RWPE1 (cell line): ENCODE data around the gene ANXA5.

Source experiments
- CTCF ChIA-PET: fragments of 350-600 bp; sonication (Branson Sonifier 250); formaldehyde crosslinking; extraction: SDS; loops from one replicate; lab custom pipeline; 2021; lab: Yijun Ruan, JAX
- POLR2A ChIA-PET: fragments of 400-600 bp; formaldehyde crosslinking; extraction: SDS; loops from one replicate; lab custom pipeline; 2020; ENCODE audit warnings: antibody characterized with exemption; ENCODE audit not compliant: low non-redundant PET; lab: Yijun Ruan, JAX
- DNase-seq: peaks from one replicate; pipeline ENCODE4 v3.0.0; 2012; ENCODE audit warnings: low spot score
- H3K27ac ChIP-seq: fragments of 450-650 bp; 2 replicates; pipeline ENCODE4 v1.5.1; 2017
- CTCF ChIP-seq: fragments of 450-650 bp; conservative IDR thresholded peaks from 2 replicates; pipeline ENCODE4 v1.5.1; 2017; ENCODE audit warnings: low read depth, mild to moderate bottlenecking

ANXA5 gene

GRCh38 chr4:121650741-121651140 is 46.0 kb downstream of the ANXA5 start:
- ChIA-PET CTCF (no interaction called here), POLR2A (no interaction called here)
- no peak overlapping the region for H3K27ac ChIP-seq
- DNase-seq, result no peak
- TF ChIP-seq CTCF, result no peak

GRCh38 chr4:121648516-121648915 is 48.3 kb downstream of the ANXA5 start:
- TF ChIP-seq CTCF, result no peak

GRCh38 chr4:121642876-121643585 is 53.7 kb downstream of the ANXA5 start:
- CTCF ChIA-PET, result no interaction called here
- TF ChIP-seq CTCF, result no peak
- POLR2A ChIA-PET, result no interaction called here

More at GRCh38 chr4:121648516-121648915, 48.3 kb downstream of the ANXA5 start:
- ChIA-PET CTCF (interaction anchor here (0.8 kb wide), 1 partner anchor 186 kb away, joined by 4 read pairs; no protein-coding TSS in a partner anchor), POLR2A (no interaction called here)
- H3K27ac ChIP-seq, result no peak overlapping the region
- DNase-seq, result no peak

GRCh38 chr4:121642292-121642691 is 54.5 kb downstream of the ANXA5 start:
- no peak for TF ChIP-seq CTCF
- H3K27ac ChIP-seq, result no peak overlapping the region
- POLR2A ChIA-PET, result no interaction called here
- CTCF ChIA-PET, result interaction anchor here (0.5 kb wide), 1 partner anchor 14 kb away, joined by 3 read pairs; no protein-coding TSS in a partner anchor
- no peak for DNase-seq

More at GRCh38 chr4:121642876-121643585, 53.7 kb downstream of the ANXA5 start:
- DNase-seq, result no peak
- H3K27ac ChIP-seq, result no peak overlapping the region

GRCh38 chr4:121633653-121634052 is 63.1 kb downstream of the ANXA5 start:
- CTCF ChIA-PET, result no interaction called here
- no peak for DNase-seq
- TF ChIP-seq CTCF, result no peak
- POLR2A ChIA-PET, result no interaction called here
- H3K27ac ChIP-seq, result no peak overlapping the region

- ChIA-PET POLR2A (no interaction called here), CTCF (no interaction called here)
- no peak for DNase-seq
- no peak for TF ChIP-seq CTCF
- no peak overlapping the region for H3K27ac ChIP-seq
Observed at GRCh38 chr4:121632636-121633035, 64.1 kb downstream of the ANXA5 start.
